A549 (cell line): ENCODE measurements around the gene GGNBP2. TPM values are rescaled to one million over a fixed set of nuclear protein-coding genes. Genes with fewer than 3 reads are reported as not detected.

Experiments
- ATAC-seq, 2 experiments: fragments of 200-7000 bp in 1 of 2; fragments of >200 bp in 1 of 2; cut with Nextera tagmentation in 1 of 2; cut with Tn5 transposase in 1 of 2; 3 replicates each; pipeline versions ENCODE4 v1.8.0 to v1.9.1; 2018 to 2020; ENCODE audit warnings: mild to moderate bottlenecking in 1 of 2, moderate library complexity in 1 of 2
- CTCF ChIA-PET: fragments of 300-600 bp; sonication (Branson Sonifier 250); formaldehyde crosslinking; extraction: SDS; loops from one replicate; lab custom pipeline; 2021; ENCODE audit warnings: antibody characterized with exemption, inconsistent platforms; lab: Yijun Ruan, JAX
- POLR2A ChIA-PET: fragments of 350-600 bp; formaldehyde crosslinking; extraction: SDS; loops from one replicate; lab custom pipeline; 2021; ENCODE audit warnings: antibody characterized with exemption, inconsistent platforms; lab: Yijun Ruan, JAX
- DNase-seq, 2 experiments: peaks; one replicate each; pipeline versions ENCODE4 v3.0.0 to v3.0.0-alpha.2; 2011 to 2016; ENCODE audit warnings: low read depth in 1 of 2, low spot score in 1 of 2
- FAIRE-seq: peaks from 2 replicates; lab custom pipeline; 2011; peaks lifted over from hg19 to GRCh38; lab: Jason Lieb, UNC
- H3K27ac ChIP-seq, 2 experiments: fragments of >200 bp; sonication (Bioruptor Twin); formaldehyde crosslinking; 3 replicates each; pipeline ENCODE4 v1.5.1; 2016 to 2017
- H3K4me1 ChIP-seq: fragments of >200 bp; sonication (Bioruptor Twin); formaldehyde crosslinking; 3 replicates; pipeline ENCODE4 v1.6.1; 2016
- H3K4me2 ChIP-seq: fragments of >200 bp; sonication (Bioruptor Twin); formaldehyde crosslinking; 3 replicates; pipeline ENCODE4 v1.6.1; 2016
- H3K4me3 ChIP-seq: fragments of >200 bp; sonication (Bioruptor Twin); formaldehyde crosslinking; 3 replicates; pipeline ENCODE4 v1.5.1; 2016
- H3K9me3 ChIP-seq: fragments of >200 bp; sonication (Bioruptor Twin); formaldehyde crosslinking; 3 replicates; pipeline ENCODE4 v1.6.1; 2016
- CBX8 ChIP-seq: fragments of 200-600 bp; sonication (generic); IDR thresholded peaks from 2 replicates; pipeline ENCODE4 v1.6.1; 2016
- CEBPB ChIP-seq, 2 experiments: fragments of >200 bp in 1 of 2; sonication (Bioruptor Twin) in 1 of 2; formaldehyde crosslinking in 1 of 2; IDR thresholded peaks; 2 replicates each; pipeline ENCODE4 v1.6.1; 2012 to 2016
- CHD4 ChIP-seq: fragments of 200-600 bp; sonication (generic); IDR thresholded peaks from 2 replicates; pipeline ENCODE4 v1.6.1; 2016; ENCODE audit warnings: antibody characterized with exemption, mild to moderate bottlenecking, borderline replicate concordance
- FOSB ChIP-seq: fragments of 250-450 bp; sonication (Bioruptor Pico); IDR thresholded peaks from 2 replicates; pipeline ENCODE4 v1.5.0; 2020; ENCODE audit warnings: mild to moderate bottlenecking, moderate library complexity
- FOSL2 ChIP-seq, 2 experiments: fragments of 450-650 bp in 1 of 2; fragments of >200 bp in 1 of 2; sonication (Bioruptor Twin) in 1 of 2; formaldehyde crosslinking; IDR thresholded peaks; 2 replicates each; pipeline versions ENCODE4 v1.5.0 to v1.6.1; 2016 to 2020; ENCODE audit warnings: mild to moderate bottlenecking in 1 of 2, moderate library complexity in 1 of 2
- FOXS1 ChIP-seq: fragments of 250-450 bp; sonication (Bioruptor Pico); IDR thresholded peaks from 2 replicates; pipeline ENCODE4 v1.5.0; 2020; ENCODE audit warnings: mild to moderate bottlenecking, moderate library complexity
- GATA3 ChIP-seq: IDR thresholded peaks from 2 replicates; pipeline ENCODE4 v1.6.1; 2012; ENCODE audit warnings: borderline replicate concordance
- HDAC2 ChIP-seq: fragments of 200-600 bp; sonication (generic); IDR thresholded peaks from 2 replicates; pipeline ENCODE4 v1.6.1; 2016
- HEYL ChIP-seq: fragments of 250-450 bp; sonication (Bioruptor Pico); IDR thresholded peaks from 2 replicates; pipeline ENCODE4 v1.8.0; 2021; ENCODE audit warnings: mild to moderate bottlenecking, moderate library complexity
- HOXB13 ChIP-seq: fragments of 250-450 bp; sonication (Bioruptor Pico); IDR thresholded peaks from 2 replicates; pipeline ENCODE4 v1.5.0; 2020; ENCODE audit warnings: low read depth, mild to moderate bottlenecking, moderate library complexity
- JUN ChIP-seq, 2 experiments: fragments of >200 bp; sonication (Bioruptor Twin); formaldehyde crosslinking; IDR thresholded peaks; 2 replicates in 1 of 2; 3 replicates in 1 of 2; pipeline ENCODE4 v1.6.1; 2016 to 2017
- MAZ ChIP-seq: fragments of 150-350 bp; IDR thresholded peaks from 2 replicates; pipeline ENCODE4 v1.6.1; 2014; ENCODE audit warnings: antibody characterized with exemption, low read depth, low read length, borderline replicate concordance
- MYC ChIP-seq: IDR thresholded peaks from 2 replicates; pipeline ENCODE4 v1.6.1; 2012; ENCODE audit warnings: mild to moderate bottlenecking, inconsistent platforms, low read length, improper control_type of control experiment, borderline replicate concordance
- NPAS2 ChIP-seq: fragments of 250-450 bp; sonication (Bioruptor Pico); IDR thresholded peaks from 2 replicates; pipeline ENCODE4 v1.8.0; 2022; ENCODE audit warnings: mild to moderate bottlenecking, moderate library complexity, borderline replicate concordance
- NR3C1 ChIP-seq: fragments of >200 bp; sonication (Bioruptor Twin); formaldehyde crosslinking; IDR thresholded peaks from 3 replicates; pipeline ENCODE4 v1.6.1; 2017
- PBX3 ChIP-seq: IDR thresholded peaks from 2 replicates; pipeline ENCODE4 v1.6.1; 2012
- POLR2AphosphoS2 ChIP-seq: conservative IDR thresholded peaks from 2 replicates; pipeline ENCODE4 v1.6.1; 2012; ENCODE audit warnings: low read length, improper control_type of control experiment, inconsistent platforms
- RARB ChIP-seq: fragments of 250-450 bp; sonication (Bioruptor Pico); IDR thresholded peaks from 2 replicates; pipeline ENCODE4 v1.8.0; 2021; ENCODE audit warnings: mild to moderate bottlenecking, moderate library complexity
- REST ChIP-seq: fragments of 200-600 bp; sonication (generic); IDR thresholded peaks from 2 replicates; pipeline ENCODE4 v1.6.1; 2016; ENCODE audit warnings: antibody characterized with exemption, mild to moderate bottlenecking, moderate library complexity
- RNF2 ChIP-seq: fragments of 200-600 bp; sonication (generic); IDR thresholded peaks from 2 replicates; pipeline ENCODE4 v1.6.1; 2016; ENCODE audit warnings: low read depth, mild to moderate bottlenecking, antibody characterized with exemption, moderate library complexity, borderline replicate concordance
- SMC3 ChIP-seq: fragments of >200 bp; sonication (Bioruptor Twin); formaldehyde crosslinking; IDR thresholded peaks from 3 replicates; pipeline ENCODE4 v1.6.1; 2018; ENCODE audit warnings: inconsistent platforms
- SREBF2 ChIP-seq: fragments of 450-650 bp; IDR thresholded peaks from 2 replicates; pipeline ENCODE4 v1.6.1; 2014; ENCODE audit warnings: mild to moderate bottlenecking, moderate library complexity
- TFCP2L1 ChIP-seq: fragments of 250-450 bp; sonication (Bioruptor Pico); IDR thresholded peaks from 2 replicates; pipeline ENCODE4 v1.5.0; 2021; ENCODE audit warnings: mild to moderate bottlenecking
- ZC3H11A ChIP-seq: fragments of 450-650 bp; IDR thresholded peaks from 2 replicates; pipeline ENCODE4 v1.6.1; 2014; ENCODE audit warnings: antibody characterized with exemption, mild to moderate bottlenecking
- WGBS: methylation state at CpG from one replicate; pipeline ENCODE4 v1.1.6; 2017; ENCODE audit errors: missing lambda C conversion rate; 5-methylcytosine and 5-hydroxymethylcytosine counted together
- polyA plus RNA-seq, 4 experiments: library from polyadenylated mRNA; depleted of rRNA in 3 of 4; stranded (reverse); fragments of >200 nt; fragmentation: RNase III in 1 of 4; extraction: RNeasy Plus Mini Kit Qiagen cat#74134 plus additional on column Dnase treatment in 1 of 4; gene quantifications; 2 replicates in 3 of 4; 3 replicates in 1 of 4; pipeline ENCODE4 v1.2.3, GENCODE V29; 2011 to 2017
- TF ChIP-seq, protein P1 (sequence below): IDR thresholded peaks from 2 replicates; pipeline ENCODE4 v1.6.1; 2012

Gene GGNBP2
- polyA plus RNA-seq, 2 of the 4 experiments (the other 2 are of a cell fraction), result 83.7 to 144 TPM

DNA sequence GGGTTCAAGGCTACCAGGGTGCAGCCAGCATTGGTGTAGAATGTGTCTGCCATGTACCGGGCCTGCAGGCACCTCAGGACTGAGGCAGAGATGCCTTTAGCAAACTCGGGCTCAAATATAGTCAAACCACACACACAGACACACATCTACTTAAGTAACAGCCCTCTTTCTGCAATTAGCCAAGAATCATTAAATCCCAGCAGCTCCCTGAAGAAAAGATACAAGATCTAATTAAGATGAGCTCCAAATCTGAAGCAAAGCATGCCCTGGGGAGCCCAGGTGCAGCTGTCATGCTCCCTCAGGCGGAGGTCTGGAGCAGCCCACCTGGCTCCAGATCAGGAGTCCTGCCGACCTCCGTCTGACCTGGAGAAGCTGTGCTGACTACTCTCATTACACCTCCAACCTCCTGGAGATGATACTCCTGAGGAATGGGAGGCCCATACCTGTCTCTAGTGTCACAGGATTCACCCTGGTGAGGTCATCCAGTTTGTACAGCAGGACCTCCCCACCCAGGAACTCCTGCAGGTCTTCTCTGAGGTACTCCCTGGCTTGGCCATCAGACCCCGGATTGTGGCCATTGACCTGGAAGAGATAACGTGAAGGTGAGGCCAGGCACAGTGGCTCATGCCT, 17.0 kb upstream of the GGNBP2 start:
- ATAC-seq, result no peak
- H3K4me1 ChIP-seq, result peaks cover 9% of the 10 kb centered on the region; the same call in 1 of the 3 replicates
- POLR2A ChIA-PET, result interaction anchor here (0.6 kb wide), 1 partner anchor 27 kb away, joined by 3 read pairs; no protein-coding TSS in a partner anchor

DNA sequence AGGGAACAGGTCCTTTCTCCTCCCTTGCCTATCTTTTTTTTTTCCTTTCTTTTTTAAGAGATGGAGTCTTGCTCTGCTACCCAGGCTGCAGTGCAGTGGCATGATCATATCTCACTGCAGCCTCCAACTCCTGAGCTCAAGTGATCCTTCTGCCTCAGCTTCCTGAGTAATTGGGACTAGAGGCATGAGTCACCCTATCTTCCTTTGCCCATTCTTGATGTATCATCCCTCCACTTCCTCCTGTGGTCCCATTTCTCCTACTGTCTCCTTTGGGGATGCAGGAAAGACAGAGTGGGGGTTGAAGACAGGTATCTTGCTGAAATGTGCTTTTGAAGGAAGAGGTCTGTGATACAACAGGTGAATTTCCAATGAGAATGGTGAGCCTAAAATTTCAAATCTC, 15.6 kb upstream of the GGNBP2 start:
- H3K27ac ChIP-seq, result no peak overlapping the region
- FAIRE-seq, result no peak

More for the DNA sequence above, 17.0 kb upstream of the GGNBP2 start:
- H3K4me3 ChIP-seq, result no peak overlapping the region
- TF ChIP-seq JUN (IDR thresholded peaks at IDR 0.05) (no peak), CEBPB (IDR thresholded peaks at IDR 0.05) (no peak), GATA3 (no peak), REST (no peak), MYC (no peak), CBX8 (no peak), SREBF2 (no peak), HOXB13 (CRISPR knock-in tag) (no peak), PBX3 (no peak), HEYL (no peak), NPAS2 (CRISPR knock-in tag) (no peak), POLR2AphosphoS2 (no peak), RNF2 (no peak), RARB (no peak), TFCP2L1 (CRISPR knock-in tag) (no peak)
- TF ChIP-seq, protein P1, sequence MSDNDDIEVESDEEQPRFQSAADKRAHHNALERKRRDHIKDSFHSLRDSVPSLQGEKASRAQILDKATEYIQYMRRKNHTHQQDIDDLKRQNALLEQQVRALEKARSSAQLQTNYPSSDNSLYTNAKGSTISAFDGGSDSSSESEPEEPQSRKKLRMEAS, result no peak
- TF ChIP-seq, all 56 proteins: peak for 0
- DNase-seq (no peak), FAIRE-seq (no peak)
- Histone ChIP-seq H3K4me2 (no peak overlapping the region), H3K9me3 (no peaks in the 10 kb centered on the region), H3K27ac (no peak overlapping the region)
- 94% methylated on average over 7 of the region's 7 CpGs for WGBS
- CTCF ChIA-PET, result interaction anchor here (1.1 to 1.8 kb wide), 2 partner anchors 11 to 558 kb away, joined by 3 to 7 read pairs; no protein-coding TSS in a partner anchor

GRCh38 chr17:36532435-36532975, 12.2 kb upstream of the GGNBP2 start:
- ATAC-seq (no peak), DNase-seq (no peak), FAIRE-seq (no peak)
- H3K4me1 ChIP-seq, result peaks cover 18% of the 10 kb centered on the region; the same call in 2 of the 3 replicates
- CTCF ChIA-PET, result interaction anchor here (1.0 to 1.5 kb wide), 2 partner anchors 17 to 49 kb away, joined by 4 to 13 read pairs; no protein-coding TSS in a partner anchor
- H3K27ac ChIP-seq, result no peak overlapping the region
- 87% methylated on average over 2 of the region's 2 CpGs for WGBS
- POLR2A ChIA-PET, result no interaction called here
- H3K4me2 ChIP-seq, result no peak overlapping the region
- H3K4me3 ChIP-seq, result no peak overlapping the region
- peaks cover 4% of the 10 kb centered on the region; the same call in 1 of the 3 replicates for H3K9me3 ChIP-seq
- TF ChIP-seq TFCP2L1 (CRISPR knock-in tag) (no peak), FOSL2 (IDR thresholded peaks at IDR 0.05) (no peak), FOSL2 (CRISPR knock-in tag; IDR thresholded peaks at IDR 0.05) (no peak), PBX3 (no peak), MAZ (no peak), FOSB (CRISPR knock-in tag) (no peak), ZC3H11A (no peak), FOXS1 (CRISPR knock-in tag) (no peak), SMC3 (no peak), CHD4 (no peak), GATA3 (no peak), POLR2AphosphoS2 (no peak), HDAC2 (no peak), HEYL (no peak)

More for the DNA sequence above, 15.6 kb upstream of the GGNBP2 start:
- no peak overlapping the region for H3K4me2 ChIP-seq
- ATAC-seq, result no peak
- no peak for TF ChIP-seq FOSL2 (IDR thresholded peaks at IDR 0.05)
- TF ChIP-seq FOSL2 (CRISPR knock-in tag; IDR thresholded peaks at IDR 0.05), result peak; percentile 66
- TF ChIP-seq NR3C1, result no peak
- POLR2A ChIA-PET, result no interaction called here
- peaks cover 18% of the 10 kb centered on the region; the same call in 2 of the 3 replicates for H3K4me1 ChIP-seq
- H3K9me3 ChIP-seq, result no peaks in the 10 kb centered on the region
- H3K4me3 ChIP-seq, result no peak overlapping the region
- CTCF ChIA-PET, result interaction anchor here (1.1 to 1.4 kb wide), 3 partner anchors 13 to 46 kb away, joined by 3 to 5 read pairs (median 3); no protein-coding TSS in a partner anchor
- peak in 1 of 2 experiments; percentile 33 for DNase-seq
